ENCODE data around the gene CUL4A.

Gene CUL4A

GRCh38 chr13:113207890-113208420 is 1.5 kb upstream of the CUL4A start:
- DNase-seq (ENCODE audit: low read depth in 3 of 3) = peak in 1 of 3 donors; percentile 14

- DNase-seq (ENCODE audit: low read depth in 3 of 3) = peak; percentile 73 to 81 (median 78)
Measured at GRCh38 chr13:113208421-113209335, 735 bp upstream of the CUL4A start, which contains the start of gene PCID2. Gene PCID2 (minus strand): TSS chr13:113208669. CDS start chr13:113208634, 35 bp downstream.

DNA sequence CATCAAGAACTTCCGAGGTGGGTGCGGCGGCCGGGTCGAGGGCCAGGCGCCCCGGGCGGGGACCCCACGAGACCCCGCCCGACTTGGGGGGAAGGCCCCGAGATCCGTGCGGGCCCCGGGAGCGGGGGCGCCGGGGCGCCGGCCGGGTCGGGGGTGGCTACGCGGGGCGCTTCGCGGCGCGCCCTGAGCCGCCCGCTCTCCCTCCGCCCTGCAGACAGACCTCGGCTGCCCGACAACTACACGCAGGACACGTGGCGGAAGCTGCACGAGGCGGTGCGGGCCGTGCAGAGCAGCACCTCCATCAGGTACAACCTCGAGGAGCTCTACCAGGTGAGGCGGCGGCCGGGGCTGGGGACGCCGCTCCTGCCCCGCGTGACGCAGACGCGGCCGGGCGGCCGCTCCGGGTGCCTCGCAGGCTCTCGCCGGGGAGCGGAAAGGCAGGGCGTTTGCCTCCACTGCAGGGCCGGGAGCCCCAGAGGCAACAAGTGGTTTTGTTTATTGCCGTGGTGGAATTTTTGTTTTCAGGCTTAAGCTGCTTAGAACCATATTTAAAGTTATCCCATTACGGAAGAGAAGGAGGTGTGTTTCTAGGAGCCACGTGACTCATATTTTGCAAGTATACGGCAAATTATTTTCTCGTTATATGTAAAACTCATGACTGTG is 477 bp downstream of the CUL4A start:
- peak; percentile 51 to 59 (median 52) for DNase-seq (ENCODE audit: low read depth in 3 of 3)

- no peak for DNase-seq (ENCODE audit: low read depth in 3 of 3)
Measured at GRCh38 chr13:113210833-113211232, 1.4 kb downstream of the CUL4A start.

- DNase-seq (ENCODE audit: low read depth in 3 of 3) = peak in 2 of 3 donors; percentile 8 to 10
Measured at GRCh38 chr13:113211774-113212173, 2.4 kb downstream of the CUL4A start.

DNA sequence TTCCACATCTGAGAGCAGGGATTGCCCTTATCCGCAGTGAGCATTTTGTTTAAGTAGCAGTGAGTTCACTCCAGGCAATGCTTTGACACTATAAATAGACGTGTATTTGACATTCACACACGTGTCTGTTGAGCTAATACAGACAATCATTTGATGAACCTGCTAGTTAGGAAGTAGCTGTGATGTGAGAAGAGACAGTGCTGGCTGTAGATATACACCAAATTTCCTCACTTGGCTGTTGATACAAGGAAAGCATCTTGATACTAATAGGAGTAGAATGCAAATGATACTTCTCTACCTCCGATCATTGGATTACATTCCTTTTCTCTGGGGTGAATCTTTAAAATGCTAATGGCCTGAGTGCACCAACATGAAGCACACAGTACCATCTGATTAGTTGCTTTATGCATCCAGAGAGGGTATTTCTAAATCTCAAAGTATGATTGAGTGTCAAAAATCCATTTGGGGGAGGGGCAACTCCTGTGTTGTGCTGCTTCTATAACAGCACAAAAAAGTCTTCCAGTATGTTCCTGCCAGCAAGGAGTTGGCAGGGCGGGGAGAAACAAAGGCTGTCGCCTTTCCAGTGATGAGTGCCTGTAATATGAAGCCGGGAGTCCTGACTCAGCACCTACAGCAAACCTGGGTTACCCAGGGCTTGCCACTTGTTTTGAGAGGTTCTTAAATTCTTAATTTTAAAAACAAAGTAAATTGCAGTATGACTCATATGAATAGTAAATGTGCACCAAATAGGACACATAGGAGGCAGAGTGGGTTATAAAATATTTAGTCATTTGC is 7.0 kb downstream of the CUL4A start:
- DNase-seq (ENCODE audit: low read depth in 3 of 3) = no peak

DNA sequence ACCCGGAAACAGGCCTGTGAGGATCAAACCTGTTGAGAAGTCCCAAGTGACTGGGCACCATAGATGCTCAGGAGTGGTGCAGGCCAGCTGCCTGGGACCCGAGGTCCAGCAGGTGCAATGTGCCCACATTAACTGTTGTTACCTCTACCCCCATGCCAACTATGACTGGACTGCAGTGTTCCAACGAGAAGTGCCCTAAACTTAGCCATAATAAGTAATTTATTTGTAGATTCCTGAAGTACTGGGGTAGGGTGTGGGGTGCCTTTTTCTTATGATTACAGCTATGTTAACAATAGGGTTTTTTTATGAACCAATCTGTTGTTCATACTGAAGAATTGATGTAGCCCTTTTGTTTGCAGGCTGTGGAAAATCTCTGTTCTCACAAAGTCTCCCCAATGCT is 9.2 kb downstream of the CUL4A start:
- no peak for DNase-seq (ENCODE audit: low read depth in 3 of 3)

GRCh38 chr13:113219256-113219940 is 10.0 kb downstream of the CUL4A start:
- DNase-seq (ENCODE audit: low read depth in 3 of 3) = no peak

- no peak for DNase-seq (ENCODE audit: low read depth in 3 of 3)
Measured at GRCh38 chr13:113220141-113220598, 10.8 kb downstream of the CUL4A start.

- DNase-seq (ENCODE audit: low read depth in 3 of 3) = no peak
Measured at GRCh38 chr13:113220877-113221276, 11.5 kb downstream of the CUL4A start.

GRCh38 chr13:113223070-113223469 is 13.7 kb downstream of the CUL4A start:
- no peak for DNase-seq (ENCODE audit: low read depth in 3 of 3)

DNA sequence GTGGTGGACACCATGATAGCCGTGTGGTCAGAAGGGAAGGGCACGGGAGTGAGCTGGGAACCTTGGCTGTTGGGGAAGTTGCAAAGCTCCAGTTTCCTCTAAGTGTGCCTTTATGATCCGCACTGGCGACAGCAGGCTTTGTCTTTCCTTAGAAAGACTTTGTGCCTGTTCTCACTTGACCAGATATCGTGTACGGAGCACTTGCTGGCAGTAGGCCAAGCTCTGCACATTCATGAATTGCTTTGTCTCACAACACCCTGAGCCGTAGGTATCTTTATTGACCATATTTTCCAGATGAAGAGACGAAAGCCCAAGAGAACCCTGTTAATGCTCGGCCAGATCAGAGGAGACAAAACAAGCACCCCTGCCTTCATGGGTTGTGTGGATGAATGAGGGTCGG is 15.1 kb downstream of the CUL4A start:
- no peak for DNase-seq (ENCODE audit: low read depth in 3 of 3)

DNA sequence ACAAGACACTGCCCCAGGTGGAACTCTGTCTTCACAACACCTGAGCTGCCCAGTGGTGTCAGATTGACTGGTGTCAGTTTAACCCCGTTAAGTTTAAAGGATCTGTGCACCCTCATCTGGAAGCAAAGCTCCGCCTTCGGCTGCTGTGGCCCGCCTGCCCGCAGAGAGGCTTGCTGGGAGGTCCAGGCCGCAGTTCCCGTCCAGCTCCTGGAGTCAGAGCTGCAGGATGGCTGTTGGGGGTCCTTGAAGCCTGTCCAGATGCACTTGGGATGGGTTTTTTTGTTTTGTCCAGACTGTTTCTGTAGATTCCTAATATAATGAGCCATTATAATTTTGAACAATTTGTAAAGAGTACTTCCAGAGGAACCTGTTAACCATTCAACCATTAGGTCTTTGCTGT is 16.1 kb downstream of the CUL4A start:
- no peak for DNase-seq (ENCODE audit: low read depth in 3 of 3)

DNA sequence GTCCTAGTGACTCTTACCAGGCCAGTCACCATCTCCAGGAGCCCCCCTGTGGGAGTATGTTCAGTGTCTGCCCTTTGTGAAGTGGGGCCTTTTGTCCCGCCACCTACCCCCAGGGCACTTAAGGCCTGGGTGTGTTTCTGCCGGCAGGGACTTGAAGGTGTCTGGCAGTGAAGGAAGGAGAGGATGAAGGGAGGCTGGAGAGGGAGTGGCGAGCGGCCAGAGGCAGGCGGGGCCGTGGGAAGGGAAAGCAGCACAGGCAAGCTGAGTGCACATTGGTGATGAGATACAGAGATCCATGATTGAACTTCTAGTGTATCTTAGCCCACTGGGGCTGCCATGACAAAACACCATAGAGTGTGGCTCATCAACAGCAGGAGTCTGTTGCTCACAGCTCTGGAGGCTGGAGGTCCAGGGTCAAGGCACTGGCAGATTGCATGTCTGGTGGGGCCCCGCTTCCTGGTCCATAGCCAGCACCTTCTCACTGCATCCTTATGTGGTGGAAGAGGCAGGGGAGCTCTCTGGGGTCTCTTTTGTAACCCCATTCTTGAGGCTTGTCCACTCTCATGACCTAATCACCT is 17.5 kb downstream of the CUL4A start:
- no peak for DNase-seq (ENCODE audit: low read depth in 3 of 3)

DNA sequence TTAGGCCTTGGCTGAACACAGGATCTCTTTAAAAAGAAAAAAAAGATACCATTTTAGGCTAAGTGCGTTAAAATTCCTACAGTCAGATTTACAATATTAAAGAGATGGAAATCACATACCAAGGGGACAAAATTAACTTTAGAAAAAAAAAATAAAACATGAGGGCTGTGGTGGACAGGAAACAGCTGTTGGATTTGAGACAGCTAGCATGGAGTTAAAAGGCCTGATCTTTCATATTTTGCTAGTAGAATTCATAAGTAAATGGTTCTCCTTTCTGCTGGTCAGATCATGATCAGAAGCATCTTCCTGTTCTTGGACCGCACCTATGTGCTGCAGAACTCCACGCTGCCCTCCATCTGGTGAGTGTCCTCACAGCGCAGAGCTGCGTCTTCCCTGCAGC is 19.7 kb downstream of the CUL4A start:
- no peak for DNase-seq (ENCODE audit: low read depth in 3 of 3)

GRCh38 chr13:113229791-113230190 is 20.4 kb downstream of the CUL4A start:
- no peak for DNase-seq (ENCODE audit: low read depth in 3 of 3)

DNA sequence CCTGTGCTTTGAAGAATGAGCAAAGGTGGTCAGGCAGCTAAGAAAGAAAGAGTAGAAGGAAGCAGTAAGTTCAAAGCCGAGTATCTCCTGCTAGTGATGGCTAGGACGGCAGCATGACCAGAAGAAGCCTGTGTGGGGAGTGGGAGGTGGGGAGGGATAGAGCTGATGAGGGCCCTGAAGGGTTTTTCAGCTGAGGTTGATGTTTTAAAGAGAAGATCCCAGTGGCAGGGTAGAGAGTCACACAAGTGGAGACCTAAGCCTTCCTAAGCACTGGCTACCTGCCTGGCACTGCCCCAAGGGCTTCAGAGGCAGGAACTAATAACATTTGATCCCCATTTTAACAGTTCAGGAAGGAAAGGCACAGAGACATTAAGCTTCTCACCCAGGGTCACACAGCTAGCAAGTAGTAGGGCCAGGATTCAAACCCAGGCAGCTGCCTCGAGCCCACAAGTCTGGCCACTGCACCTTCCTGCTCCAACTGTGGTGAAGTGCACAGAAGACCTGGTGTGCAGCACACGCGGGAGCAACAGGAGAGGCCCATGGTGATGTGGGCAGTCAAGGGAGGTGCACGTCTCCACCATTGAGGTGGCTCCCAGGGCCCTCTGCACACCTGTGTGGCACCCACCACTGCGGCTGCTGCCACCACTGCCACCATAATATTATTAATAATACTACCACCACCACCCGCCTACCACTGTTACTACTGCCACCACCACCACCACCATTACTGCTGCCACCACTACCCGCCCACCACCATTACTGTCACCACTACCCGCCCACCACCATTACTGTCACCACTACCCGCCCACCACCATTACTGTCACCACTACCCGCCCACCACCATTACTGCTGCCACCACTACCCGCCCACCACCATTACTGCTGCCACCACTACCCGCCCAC is 22.1 kb downstream of the CUL4A start:
- no peak for DNase-seq (ENCODE audit: low read depth in 3 of 3)

DNA sequence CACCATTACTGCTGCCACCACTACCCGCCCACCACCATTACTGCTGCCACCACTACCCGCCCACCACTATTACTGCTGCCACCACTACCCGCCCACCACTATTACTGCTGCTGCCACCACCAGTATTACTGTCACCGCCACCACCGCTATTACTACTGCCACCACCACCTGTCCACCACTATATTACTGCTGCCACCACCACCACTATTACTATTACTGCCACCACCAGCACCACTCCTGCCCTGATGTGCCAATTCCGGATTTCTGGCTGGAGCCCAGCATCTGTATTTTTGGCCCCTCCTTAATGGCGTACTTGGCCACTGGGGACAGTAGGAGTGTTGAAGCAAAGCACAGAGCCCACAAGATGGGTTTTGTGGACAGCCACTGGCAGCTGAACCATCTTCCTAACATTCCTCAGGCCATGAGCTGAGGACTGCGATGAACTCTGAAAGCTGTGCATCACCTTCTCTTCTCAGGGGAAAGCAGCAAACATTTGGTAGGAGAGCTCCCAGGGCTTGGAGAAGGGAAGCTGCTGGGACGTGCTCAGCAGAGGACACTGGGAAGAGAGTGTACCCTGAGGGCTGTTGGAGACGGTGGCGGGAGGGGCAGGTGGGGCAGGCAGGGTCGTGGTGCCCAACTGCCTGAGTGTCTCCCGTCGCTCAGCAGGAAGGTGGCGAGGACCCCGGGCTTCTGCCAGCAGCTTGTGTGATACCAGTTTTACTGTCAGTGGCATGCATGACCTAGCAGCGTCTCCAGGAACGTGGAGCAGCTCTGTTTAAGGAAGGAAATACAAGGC is 23.0 kb downstream of the CUL4A start:
- DNase-seq (ENCODE audit: low read depth in 3 of 3) = no peak

GRCh38 chr13:113233101-113233500 is 23.7 kb downstream of the CUL4A start:
- no peak for DNase-seq (ENCODE audit: low read depth in 3 of 3)
